ENCODE data around the gene TNIP2. TPM values are rescaled to one million over a fixed set of nuclear protein-coding genes. Genes with fewer than 3 reads are reported as not detected.

TNIP2 gene
- total and polyA plus RNA-seq, 2 of the 13 experiments (the other 11 are each of a cell fraction or from before 2014, with no cell fraction given) = 25.6 to 38.0 TPM

- peak; percentile 72 for TF ChIP-seq ZNF121 (CRISPR knock-in tag; IDR thresholded peaks at IDR 0.05)
- TF ChIP-seq THRA (CRISPR knock-in tag; IDR thresholded peaks at IDR 0.05; ENCODE audit: borderline replicate concordance) = peak; percentile 98
- TF ChIP-seq ASH2L (IDR thresholded peaks at IDR 0.05; ENCODE audit: insufficient read length, low read depth, low read length) = peak; percentile 74
- peak; percentile 87 for TF ChIP-seq SP5 (CRISPR knock-in tag; IDR thresholded peaks at IDR 0.05; ENCODE audit: borderline replicate concordance, low read depth)
- 0 out of 2 replicates have a peak, but pooled peaks have one; percentile 34 for TF ChIP-seq ZBTB38 (CRISPR knock-in tag; IDR thresholded peaks at IDR 0.05)
- TF ChIP-seq SSRP1 (CRISPR knock-in tag; IDR thresholded peaks at IDR 0.05) = no peak
- TF ChIP-seq GMEB2 (CRISPR knock-in tag; IDR thresholded peaks at IDR 0.05; ENCODE audit: low read depth) = no peak
- TF ChIP-seq FIP1L1 (IDR thresholded peaks at IDR 0.05; ENCODE audit: borderline replicate concordance, insufficient read depth, low read depth, low read length) = no peak
- TF ChIP-seq ISX (CRISPR knock-in tag; conservative IDR thresholded peaks at IDR 0.05) = no peak
- no peak for TF ChIP-seq ZNF724P (CRISPR knock-in tag; IDR thresholded peaks at IDR 0.05; ENCODE audit: borderline replicate concordance)
- peak; percentile 97 for TF ChIP-seq TAF15 (IDR thresholded peaks at IDR 0.05; ENCODE audit: low read depth, low read length, poor library complexity, severe bottlenecking)
- TF ChIP-seq TBP (CRISPR knock-in tag; IDR thresholded peaks at IDR 0.05) = no peak
- no peak for TF ChIP-seq ZNF660 (CRISPR knock-in tag; IDR thresholded peaks at IDR 0.05; ENCODE audit: borderline replicate concordance, low read depth)
- no peak for TF ChIP-seq ZNF251 (CRISPR knock-in tag; IDR thresholded peaks at IDR 0.05)
- 0 out of 2 replicates have a peak, but pooled peaks have one; percentile 0 for TF ChIP-seq ZNF891 (CRISPR knock-in tag; IDR thresholded peaks at IDR 0.05)
- TF ChIP-seq THYN1 (CRISPR knock-in tag; IDR thresholded peaks at IDR 0.05; ENCODE audit: borderline replicate concordance, low read depth) = no peak; the same call in 1 of the 2 replicates
- TF ChIP-seq MTF2 (CRISPR knock-in tag; IDR thresholded peaks at IDR 0.05; ENCODE audit: borderline replicate concordance) = no peak
- TF ChIP-seq ZSCAN25 (CRISPR knock-in tag; IDR thresholded peaks at IDR 0.05) = peak; percentile 100
- no peak for TF ChIP-seq HCFC1 (IDR thresholded peaks at IDR 0.05; ENCODE audit: low read depth, low read length)
- no peak for TF ChIP-seq THAP8 (CRISPR knock-in tag; IDR thresholded peaks at IDR 0.05; ENCODE audit: borderline replicate concordance)
- no peak for TF ChIP-seq ZNF597 (CRISPR knock-in tag; IDR thresholded peaks at IDR 0.05)
- TF ChIP-seq ZNF639 (CRISPR knock-in tag; conservative IDR thresholded peaks at IDR 0.05) = no peak
- TF ChIP-seq PHF21A (CRISPR knock-in tag; IDR thresholded peaks at IDR 0.05) = peak; percentile 91
- TF ChIP-seq HMG20A (CRISPR knock-in tag; IDR thresholded peaks at IDR 0.05; ENCODE audit: borderline replicate concordance) = peak; percentile 76
Observed at GRCh38 chr4:2800691-2801596, 44.8 kb upstream of the TNIP2 start (continued).
